Glutamatergic neuron (in vitro differentiated cells): Measurements from ENCODE around the gene CCR5. TPM values are rescaled to one million over a fixed set of nuclear protein-coding genes. Genes with fewer than 3 reads are reported as not detected.

Source experiments
- DNase-seq: peaks from one replicate; pipeline ENCODE4 v3.0.0; 2022
- H3K27ac Mint-ChIP-seq: one replicate; pipeline ENCODE4 v1.8.0; 2020; ENCODE audit warnings: mild to moderate bottlenecking, mixed read lengths, inconsistent platforms; ENCODE audit not compliant: unreplicated experiment
- H3K27me3 Mint-ChIP-seq: one replicate; pipeline ENCODE4 v1.8.0; 2020; ENCODE audit warnings: mild to moderate bottlenecking, moderate library complexity, mixed read lengths, inconsistent platforms; ENCODE audit not compliant: unreplicated experiment
- H3K36me3 Mint-ChIP-seq: one replicate; pipeline ENCODE4 v1.8.0; 2020; ENCODE audit warnings: mild to moderate bottlenecking, mixed read lengths, inconsistent platforms; ENCODE audit not compliant: unreplicated experiment
- H3K4me1 Mint-ChIP-seq: one replicate; pipeline ENCODE4 v1.8.0; 2020; ENCODE audit warnings: mild to moderate bottlenecking, low read depth, mixed read lengths, inconsistent platforms; ENCODE audit not compliant: unreplicated experiment
- H3K4me3 Mint-ChIP-seq: one replicate; pipeline ENCODE4 v1.8.0; 2020; ENCODE audit warnings: mild to moderate bottlenecking, mixed read lengths, inconsistent platforms; ENCODE audit not compliant: unreplicated experiment
- H3K9me3 Mint-ChIP-seq: one replicate; pipeline ENCODE4 v1.8.0; 2020; ENCODE audit warnings: mild to moderate bottlenecking, moderate library complexity, mixed read lengths, inconsistent platforms; ENCODE audit not compliant: unreplicated experiment
- total RNA-seq: library from RNA; stranded (reverse); fragmentation: NEBNext Ultra II Directional; extraction: Animal tissue kit (Norgen Biotek cat#: 25700); gene quantifications from one replicate; pipeline ENCODE4 v1.2.1, GENCODE V29; 2021; ENCODE audit not compliant: unreplicated experiment
- TF ChIP-seq, protein P1 (sequence below): fragments of 200-600 bp; sonication (generic); IDR thresholded peaks from one replicate; pipeline ENCODE4 v1.5.0; 2021; ENCODE audit not compliant: partially characterized antibody, unreplicated experiment

Gene CCR5
- total RNA-seq, 1 donor from 2014 or later, result not detected

DNA sequence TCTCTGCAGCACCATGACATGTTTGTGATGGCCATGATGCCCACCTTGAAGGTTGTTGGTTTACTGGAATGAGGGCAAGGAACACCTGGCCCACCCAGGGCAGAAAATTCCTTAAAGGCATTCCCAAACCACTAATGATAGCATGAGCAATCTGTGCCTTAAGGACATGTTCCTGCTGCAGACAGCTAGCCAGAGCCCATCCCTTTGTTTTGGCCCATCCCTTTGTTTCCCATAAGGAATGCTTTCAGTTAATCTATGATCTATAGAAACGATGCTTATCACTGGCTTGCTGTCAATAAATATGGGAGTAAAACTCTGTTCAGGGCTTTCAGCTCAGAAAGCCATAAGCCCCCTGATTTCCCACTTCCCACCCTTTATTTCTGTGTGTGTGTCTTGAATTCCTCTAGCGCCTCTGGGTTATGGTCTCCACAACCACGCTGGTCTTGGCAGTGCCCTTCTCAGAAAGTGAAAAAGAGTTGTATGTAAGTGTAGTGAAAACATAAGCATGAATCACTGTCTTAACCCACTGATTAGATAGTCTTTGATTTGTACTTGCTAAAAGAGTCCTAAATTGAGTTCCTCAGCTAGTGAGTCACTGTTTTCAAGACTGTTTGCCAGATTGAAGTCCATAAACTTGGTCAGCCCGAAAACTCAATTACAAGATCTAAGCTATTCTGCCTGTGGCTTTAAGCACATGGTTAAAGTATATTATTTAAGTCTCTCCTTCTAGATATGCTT, 35.8 kb upstream of the CCR5 start:
- TF ChIP-seq, protein P1, sequence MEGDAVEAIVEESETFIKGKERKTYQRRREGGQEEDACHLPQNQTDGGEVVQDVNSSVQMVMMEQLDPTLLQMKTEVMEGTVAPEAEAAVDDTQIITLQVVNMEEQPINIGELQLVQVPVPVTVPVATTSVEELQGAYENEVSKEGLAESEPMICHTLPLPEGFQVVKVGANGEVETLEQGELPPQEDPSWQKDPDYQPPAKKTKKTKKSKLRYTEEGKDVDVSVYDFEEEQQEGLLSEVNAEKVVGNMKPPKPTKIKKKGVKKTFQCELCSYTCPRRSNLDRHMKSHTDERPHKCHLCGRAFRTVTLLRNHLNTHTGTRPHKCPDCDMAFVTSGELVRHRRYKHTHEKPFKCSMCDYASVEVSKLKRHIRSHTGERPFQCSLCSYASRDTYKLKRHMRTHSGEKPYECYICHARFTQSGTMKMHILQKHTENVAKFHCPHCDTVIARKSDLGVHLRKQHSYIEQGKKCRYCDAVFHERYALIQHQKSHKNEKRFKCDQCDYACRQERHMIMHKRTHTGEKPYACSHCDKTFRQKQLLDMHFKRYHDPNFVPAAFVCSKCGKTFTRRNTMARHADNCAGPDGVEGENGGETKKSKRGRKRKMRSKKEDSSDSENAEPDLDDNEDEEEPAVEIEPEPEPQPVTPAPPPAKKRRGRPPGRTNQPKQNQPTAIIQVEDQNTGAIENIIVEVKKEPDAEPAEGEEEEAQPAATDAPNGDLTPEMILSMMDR, result no peak
- peaks cover 3% of the 10 kb centered on the region for H3K9me3 Mint-ChIP-seq
- no peak overlapping the region for H3K27ac Mint-ChIP-seq

GRCh38 chr3:46335541-46335940, 35.2 kb upstream of the CCR5 start:
- Mint-ChIP-seq H3K9me3 (peaks cover 3% of the 10 kb centered on the region), H3K27me3 (no peaks in the 10 kb centered on the region), H3K36me3 (peaks cover 8% of the 10 kb centered on the region), H3K4me3 (no peak overlapping the region), H3K27ac (no peak overlapping the region), H3K4me1 (no peaks in the 10 kb centered on the region)
- DNase-seq, result no peak
- TF ChIP-seq, protein P1, result no peak

More for the DNA sequence above, 35.8 kb upstream of the CCR5 start:
- Mint-ChIP-seq H3K4me3 (no peak overlapping the region), H3K4me1 (no peaks in the 10 kb centered on the region), H3K36me3 (peaks cover 8% of the 10 kb centered on the region), H3K27me3 (no peaks in the 10 kb centered on the region)
- no peak for DNase-seq

GRCh38 chr3:46337911-46338310, 32.8 kb upstream of the CCR5 start:
- TF ChIP-seq, protein P1, result no peak
- H3K27me3 Mint-ChIP-seq, result no peaks in the 10 kb centered on the region
- H3K4me3 Mint-ChIP-seq, result no peak overlapping the region
- DNase-seq, result no peak
- H3K9me3 Mint-ChIP-seq, result peaks cover 3% of the 10 kb centered on the region
- no peak overlapping the region for H3K27ac Mint-ChIP-seq
- no peaks in the 10 kb centered on the region for H3K4me1 Mint-ChIP-seq
- H3K36me3 Mint-ChIP-seq, result peaks cover 8% of the 10 kb centered on the region

DNA sequence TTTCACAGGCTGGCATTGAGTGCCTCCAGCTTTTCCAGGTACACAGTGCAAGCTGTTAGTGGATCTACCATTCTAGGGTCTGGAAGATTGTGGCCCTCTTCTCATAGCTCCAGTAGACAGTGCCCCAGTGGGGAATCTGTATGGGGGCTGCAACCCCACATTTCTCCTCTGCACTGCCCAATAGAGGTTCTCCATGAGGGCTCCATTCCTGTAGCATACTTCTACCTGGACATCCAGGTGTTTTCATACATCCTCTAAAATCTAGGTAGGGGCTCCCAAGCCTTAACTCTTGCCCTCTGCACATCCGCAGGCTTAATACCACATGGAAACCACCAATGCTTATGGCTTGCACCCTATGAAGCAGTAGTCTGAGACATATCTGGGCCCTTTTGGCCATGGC, 31.9 kb upstream of the CCR5 start:
- H3K9me3 Mint-ChIP-seq, result peaks cover 3% of the 10 kb centered on the region
- H3K4me3 Mint-ChIP-seq, result no peak overlapping the region
- H3K36me3 Mint-ChIP-seq, result peaks cover 8% of the 10 kb centered on the region

DNA sequence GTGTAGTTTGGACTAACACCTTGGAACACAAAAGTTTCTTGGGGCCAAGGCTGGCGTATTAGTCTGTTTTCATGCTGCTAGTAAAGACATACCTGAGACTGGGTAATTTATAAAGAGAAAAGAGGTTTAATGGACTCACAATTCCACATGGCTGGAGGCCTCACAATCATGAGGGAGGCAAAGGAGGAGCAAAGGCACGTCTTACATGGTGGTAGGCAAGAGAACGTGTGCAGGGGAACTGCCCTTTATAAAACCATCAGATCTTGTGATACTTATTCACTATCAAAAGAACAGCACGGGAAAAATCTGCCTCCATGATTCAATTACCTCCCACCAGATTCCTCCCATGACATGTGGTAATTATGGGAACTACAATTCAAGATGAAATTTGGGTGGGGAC, 26.3 kb upstream of the CCR5 start:
- no peaks in the 10 kb centered on the region for H3K36me3 Mint-ChIP-seq
- H3K9me3 Mint-ChIP-seq, result no peaks in the 10 kb centered on the region
- no peaks in the 10 kb centered on the region for H3K4me1 Mint-ChIP-seq
- no peak for DNase-seq
- TF ChIP-seq, protein P1, result no peak
- no peak overlapping the region for H3K4me3 Mint-ChIP-seq
- H3K27ac Mint-ChIP-seq, result no peak overlapping the region
- peaks cover 2% of the 10 kb centered on the region for H3K27me3 Mint-ChIP-seq

More for the DNA sequence above, 31.9 kb upstream of the CCR5 start:
- DNase-seq, result no peak
- Mint-ChIP-seq H3K4me1 (no peaks in the 10 kb centered on the region), H3K27ac (no peak overlapping the region), H3K27me3 (no peaks in the 10 kb centered on the region)
- TF ChIP-seq, protein P1, result no peak
